IMR-90 (cell line): ENCODE data around the gene FSD1. TPM values are rescaled to one million over a fixed set of nuclear protein-coding genes. Genes with fewer than 3 reads are reported as not detected.

Experiments
- ATAC-seq: fragments of 200-7000 bp; cut with Tn5 transposase; 2 replicates; pipeline ENCODE4 v1.9.1; 2020; ENCODE audit warnings: low read depth, mild to moderate bottlenecking, moderate library complexity
- BruUV-seq: library from RNA; stranded (reverse); fragments of 400-500 nt; replicated peaks from 2 replicates; lab custom pipeline; 2021; lab: Mats Ljungman, UMichigan
- CTCF ChIA-PET: fragments of 300-600 bp; formaldehyde crosslinking; extraction: SDS; loops from one replicate; lab custom pipeline; 2021; ENCODE audit warnings: antibody characterized with exemption; lab: Yijun Ruan, JAX
- POLR2A ChIA-PET: fragments of 300-600 bp; sonication (Branson Sonifier 250); formaldehyde crosslinking; loops from one replicate; lab custom pipeline; 2022; ENCODE audit warnings: antibody characterized with exemption; ENCODE audit not compliant: unreplicated experiment; lab: Charles Lee
- DNase-seq: peaks from one replicate; pipeline ENCODE4 v3.0.0; 2013
- H2AFZ ChIP-seq: replicated peaks from 2 replicates; pipeline ENCODE3; 2013; ENCODE audit warnings: low read length, mild to moderate bottlenecking; ENCODE audit not compliant: poor library complexity
- H2AK5ac ChIP-seq: 2 replicates; pipeline ENCODE4 v1.6.1; 2013; ENCODE audit warnings: low read depth, low read length, inconsistent platforms
- H2AK9ac ChIP-seq: replicated peaks from 2 replicates; pipeline ENCODE3; 2013; ENCODE audit warnings: mild to moderate bottlenecking, low read depth, low read length, moderate library complexity; ENCODE audit not compliant: poor library complexity
- H2BK120ac ChIP-seq: 2 replicates; pipeline ENCODE4 v1.6.1; 2013; ENCODE audit warnings: low read depth, low read length, inconsistent platforms
- H2BK15ac ChIP-seq: 3 replicates; pipeline ENCODE4 v1.6.1; 2013; ENCODE audit warnings: low read depth, low read length, inconsistent platforms
- H2BK20ac ChIP-seq: 2 replicates; pipeline ENCODE4 v1.6.1; 2013; ENCODE audit warnings: low read depth, mild to moderate bottlenecking, inconsistent platforms, low read length, moderate library complexity
- H2BK5ac ChIP-seq: 2 replicates; pipeline ENCODE4 v1.6.1; 2013; ENCODE audit warnings: mild to moderate bottlenecking, low read depth, low read length, inconsistent platforms; ENCODE audit not compliant: poor library complexity, severe bottlenecking
- H3K14ac ChIP-seq: replicated peaks from 2 replicates; pipeline ENCODE4 v1.6.1; 2013; ENCODE audit warnings: low read depth, low read length, inconsistent platforms
- H3K18ac ChIP-seq: 2 replicates; pipeline ENCODE4 v1.6.1; 2013; ENCODE audit warnings: low read depth, low read length, control low read depth
- H3K23ac ChIP-seq: 2 replicates; pipeline ENCODE4 v1.6.1; 2013; ENCODE audit warnings: low read depth, low read length, inconsistent platforms
- H3K27ac ChIP-seq: 2 replicates; pipeline ENCODE4 v1.5.1; 2013; ENCODE audit warnings: mild to moderate bottlenecking, control low read depth, low read length; ENCODE audit not compliant: insufficient read depth
- H3K27me3 ChIP-seq: 2 replicates; pipeline ENCODE4 v1.6.1; 2013; ENCODE audit warnings: low read length; ENCODE audit not compliant: control insufficient read depth, insufficient read depth
- H3K36me3 ChIP-seq: 2 replicates; pipeline ENCODE4 v1.6.1; 2013; ENCODE audit warnings: low read length, mixed read lengths; ENCODE audit not compliant: control insufficient read depth, insufficient read depth
- H3K4ac ChIP-seq: 2 replicates; pipeline ENCODE4 v1.6.1; 2013; ENCODE audit warnings: low read depth, low read length, inconsistent platforms
- H3K4me1 ChIP-seq: 2 replicates; pipeline ENCODE4 v1.6.1; 2013; ENCODE audit warnings: low read length, mixed read lengths; ENCODE audit not compliant: control insufficient read depth, insufficient read depth
- H3K4me2 ChIP-seq: 2 replicates; pipeline ENCODE4 v1.6.1; 2013; ENCODE audit warnings: low read depth, mild to moderate bottlenecking, control low read depth, low read length, moderate library complexity
- H3K4me3 ChIP-seq: 2 replicates; pipeline ENCODE4 v1.5.1; 2013; ENCODE audit warnings: low read depth, mild to moderate bottlenecking, control low read depth, low read length, moderate library complexity; ENCODE audit not compliant: insufficient read depth
- H3K56ac ChIP-seq: 2 replicates; pipeline ENCODE4 v1.6.1; 2013; ENCODE audit warnings: low read length, inconsistent platforms; ENCODE audit not compliant: insufficient read depth; ENCODE audit errors: extremely low read depth
- H3K79me1 ChIP-seq, 2 experiments: 2 replicates each; pipeline ENCODE4 v1.6.1; 2013; ENCODE audit warnings: low read length in 2 of 2, inconsistent platforms in 1 of 2, low read depth in 1 of 2
- H3K9ac ChIP-seq: 2 replicates; pipeline ENCODE4 v1.6.1; 2013; ENCODE audit warnings: low read depth, low read length, control low read depth
- H3K9me1 ChIP-seq: 2 replicates; pipeline ENCODE4 v1.6.1; 2013; ENCODE audit warnings: low read length, inconsistent platforms; ENCODE audit not compliant: insufficient read depth
- H3K9me3 ChIP-seq: 2 replicates; pipeline ENCODE4 v1.6.1; 2013; ENCODE audit warnings: low read length; ENCODE audit not compliant: control insufficient read depth, insufficient read depth
- H4K20me1 ChIP-seq: 2 replicates; pipeline ENCODE4 v1.6.1; 2013; ENCODE audit warnings: low read length, inconsistent platforms; ENCODE audit not compliant: insufficient read depth
- H4K5ac ChIP-seq: 2 replicates; pipeline ENCODE4 v1.6.1; 2013; ENCODE audit warnings: mild to moderate bottlenecking, low read depth, low read length, control low read depth
- H4K8ac ChIP-seq, 2 experiments: 2 replicates each; pipeline ENCODE4 v1.6.1; 2013; ENCODE audit warnings: low read depth in 2 of 2, low read length in 2 of 2, control low read depth in 1 of 2, inconsistent platforms in 1 of 2
- H4K91ac ChIP-seq: 2 replicates; pipeline ENCODE4 v1.6.1; 2013; ENCODE audit warnings: low read depth, low read length, inconsistent platforms; ENCODE audit not compliant: insufficient read depth
- BHLHE40 ChIP-seq: fragments of 150-350 bp; IDR thresholded peaks from 2 replicates; pipeline ENCODE4 v1.6.1; 2016; ENCODE audit warnings: mild to moderate bottlenecking, low read depth, low read length
- CHD1 ChIP-seq: IDR thresholded peaks from 2 replicates; pipeline ENCODE4 v1.6.1; 2012; ENCODE audit warnings: low read depth, low read length, improper control_type of control experiment
- FOS ChIP-seq: fragments of 150-350 bp; IDR thresholded peaks from 2 replicates; pipeline ENCODE4 v1.6.1; 2016; ENCODE audit warnings: low read depth, low read length
- MAFK ChIP-seq: IDR thresholded peaks from 2 replicates; pipeline ENCODE4 v1.6.1; 2012; ENCODE audit warnings: low read depth, low read length, improper control_type of control experiment
- MAZ ChIP-seq: IDR thresholded peaks from 2 replicates; pipeline ENCODE4 v1.6.1; 2012; ENCODE audit warnings: low read depth, mild to moderate bottlenecking, low read length, improper control_type of control experiment, moderate library complexity, borderline replicate concordance
- NFE2L2 ChIP-seq: fragments of 150-350 bp; IDR thresholded peaks from 2 replicates; pipeline ENCODE4 v1.6.1; 2016; ENCODE audit warnings: low read depth, mild to moderate bottlenecking, low read length
- POLR2A ChIP-seq: IDR thresholded peaks from 2 replicates; pipeline ENCODE4 v1.6.1; 2012; ENCODE audit warnings: mild to moderate bottlenecking, low read depth, low read length
- RAD21 ChIP-seq: IDR thresholded peaks from 2 replicates; pipeline ENCODE4 v1.6.1; 2012; ENCODE audit warnings: low read length, improper control_type of control experiment
- RCOR1 ChIP-seq: IDR thresholded peaks from 2 replicates; pipeline ENCODE4 v1.6.1; 2012; ENCODE audit warnings: mild to moderate bottlenecking, low read length, improper control_type of control experiment; ENCODE audit not compliant: insufficient replicate concordance
- RFX5 ChIP-seq: IDR thresholded peaks from 2 replicates; pipeline ENCODE4 v1.8.0; 2012; ENCODE audit warnings: low read depth, mild to moderate bottlenecking, low read length, moderate library complexity
- SMC3 ChIP-seq: fragments of 150-350 bp; IDR thresholded peaks from 2 replicates; pipeline ENCODE4 v1.6.1; 2016; ENCODE audit warnings: low read depth, mild to moderate bottlenecking, antibody characterized with exemption, low read length, moderate library complexity
- USF2 ChIP-seq: fragments of 150-350 bp; IDR thresholded peaks from 2 replicates; pipeline ENCODE4 v1.6.1; 2017; ENCODE audit warnings: mild to moderate bottlenecking, antibody characterized with exemption, low read length, low read depth
- WGBS, 2 experiments: methylation state at CpG; one replicate each; pipeline versions ENCODE4 v1.1.5 to v1.1.7; 2013; ENCODE audit warnings: missing lambda C conversion rate in 2 of 2; ENCODE audit not compliant: insufficient read length in 1 of 2; ENCODE audit errors: extremely low coverage in 2 of 2; 5-methylcytosine and 5-hydroxymethylcytosine counted together
- dilution Hi-C: fragments of 300-500 bp; cut with HindIII; formaldehyde crosslinking; loops from one replicate; pipeline ENCODE4 v1.14.3; 2018; ENCODE audit warnings: low sequenced_read_pairs; ENCODE audit not compliant: unreplicated experiment
- in situ Hi-C: fragments of 300-500 bp; cut with MboI; formaldehyde crosslinking; loops from 3 replicates; pipeline ENCODE4 v1.14.3; 2019; ENCODE audit warnings: low sequenced_read_pairs, inconsistent platforms, mixed read lengths
- intact Hi-C: fragments of 100-400 bp; cut with micrococcal nuclease; formaldehyde crosslinking; loops from 2 replicates; pipeline ENCODE4 v1.10.0; 2022
- polyA plus RNA-seq, 3 experiments: library from polyadenylated mRNA; depleted of rRNA; stranded (reverse); fragments of >200 nt; gene quantifications; 2 replicates each; pipeline ENCODE4 v1.2.3, GENCODE V29; 2012; ENCODE audit warnings: low replicate concordance in 1 of 3
- total RNA-seq: library from RNA; depleted of rRNA; stranded (reverse); fragments of >200 nt; gene quantifications from 2 replicates; pipeline ENCODE4 v1.2.3, GENCODE V29; 2012
- TF ChIP-seq, protein P1 (sequence below): conservative IDR thresholded peaks from 2 replicates; pipeline ENCODE4 v1.5.1; 2012; ENCODE audit warnings: mild to moderate bottlenecking, low read depth, low read length, improper control_type of control experiment
- TF ChIP-seq, protein P2 (sequence below): fragments of 150-350 bp; IDR thresholded peaks from 2 replicates; pipeline ENCODE4 v1.6.1; 2016; ENCODE audit warnings: low read depth, mild to moderate bottlenecking, low read length, moderate library complexity, borderline replicate concordance

Gene FSD1
- total and polyA plus RNA-seq, 2 of the 4 experiments (the other 2 are of a cell fraction) = 17.4 to 24.4 TPM

DNA sequence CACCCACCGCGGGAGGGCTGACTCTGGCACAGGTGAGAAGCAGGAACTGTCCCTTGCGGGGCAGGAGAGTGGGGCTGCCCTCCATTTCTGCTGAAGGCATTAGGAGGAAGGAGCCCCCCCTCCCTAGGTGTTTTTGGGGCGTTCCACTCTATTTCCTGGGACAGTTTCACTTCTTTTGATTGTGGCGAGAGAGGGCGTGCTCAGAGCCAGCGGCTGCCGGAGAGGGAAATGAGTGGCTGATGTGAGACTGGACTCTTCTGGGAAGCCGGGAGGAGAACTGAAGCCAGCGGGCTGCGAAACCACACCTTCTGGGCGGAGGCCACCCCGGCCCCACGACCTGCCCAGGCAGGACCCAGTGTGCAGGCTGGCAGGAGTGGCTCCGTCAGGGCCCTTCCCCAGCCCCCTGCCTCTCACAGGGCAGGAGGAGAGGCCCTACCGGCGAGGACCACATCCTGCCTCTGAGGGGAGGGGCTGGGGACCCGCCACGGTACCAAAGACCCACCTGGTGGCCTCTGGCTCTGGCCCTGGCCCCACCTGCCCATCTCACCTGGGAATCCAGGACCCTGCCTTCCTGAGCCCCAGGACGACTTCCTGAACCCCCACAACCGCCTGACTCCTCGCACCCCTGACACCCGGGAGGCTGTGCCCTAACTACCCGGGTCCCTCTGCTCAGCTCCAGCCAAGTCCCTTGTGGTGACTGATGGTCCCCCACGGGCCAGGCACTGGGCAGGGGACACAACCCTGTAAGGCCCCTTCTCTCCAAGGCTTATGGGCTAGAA lies 64.9 kb downstream of the FSD1 start:
- Histone ChIP-seq H3K9ac (no peak overlapping the region), H3K14ac (peak overlapping the region; percentile 26; the same call in 1 of the 2 replicates), H2BK15ac (no peak overlapping the region), H3K4me2 (no peak overlapping the region), H3K36me3 (peaks cover 26% of the 10 kb centered on the region), H3K4me1 (peaks cover 32% of the 10 kb centered on the region), H2BK20ac (no peak overlapping the region), H3K18ac (no peak overlapping the region), H4K91ac (no peak overlapping the region; the same call in 1 of the 2 replicates), H3K4ac (peak overlapping the region; percentile 51), H4K5ac (no peak overlapping the region), H4K20me1 (peaks cover 42% of the 10 kb centered on the region), H2AK9ac (peak overlapping the region; percentile 88), H3K27ac (no peak overlapping the region; the same call in 1 of the 2 replicates), H3K9me1 (peaks cover 27% of the 10 kb centered on the region), H3K4me3 (no peak overlapping the region), H2BK5ac (peak overlapping the region; percentile 36), H2AFZ (no peak overlapping the region), H3K27me3 (no peaks in the 10 kb centered on the region), H3K56ac (no peak overlapping the region), H3K23ac (no peak overlapping the region), H3K9me3 (no peaks in the 10 kb centered on the region), H2AK5ac (0 out of 2 replicates have a peak overlapping the region, but pooled peaks have one; percentile 18), H3K79me1 (peaks cover 21 to 86% of the 10 kb centered on the region in 2 experiments; a peak in 3 of 4 replicates), H2BK120ac (no peak overlapping the region; the same call in 1 of the 2 replicates), H4K8ac (peak overlapping the region in 1 of 2 experiments; percentile 64; a peak in 2 of 4 replicates)
- ChIA-PET POLR2A (no interaction called here), CTCF (no interaction called here)
- 17% methylated on average over 1 of the region's 25 CpGs; no CpG with 5 or more reads in 1 of the 2 experiments for WGBS, 2 experiments
- no peak for DNase-seq
- TF ChIP-seq USF2 (no peak), MAFK (no peak), POLR2A (no peak), RCOR1 (no peak), MAZ (no peak), RFX5 (no peak), BHLHE40 (no peak), CHD1 (no peak), SMC3 (no peak), RAD21 (no peak), FOS (no peak), NFE2L2 (no peak)
- TF ChIP-seq, protein P1, sequence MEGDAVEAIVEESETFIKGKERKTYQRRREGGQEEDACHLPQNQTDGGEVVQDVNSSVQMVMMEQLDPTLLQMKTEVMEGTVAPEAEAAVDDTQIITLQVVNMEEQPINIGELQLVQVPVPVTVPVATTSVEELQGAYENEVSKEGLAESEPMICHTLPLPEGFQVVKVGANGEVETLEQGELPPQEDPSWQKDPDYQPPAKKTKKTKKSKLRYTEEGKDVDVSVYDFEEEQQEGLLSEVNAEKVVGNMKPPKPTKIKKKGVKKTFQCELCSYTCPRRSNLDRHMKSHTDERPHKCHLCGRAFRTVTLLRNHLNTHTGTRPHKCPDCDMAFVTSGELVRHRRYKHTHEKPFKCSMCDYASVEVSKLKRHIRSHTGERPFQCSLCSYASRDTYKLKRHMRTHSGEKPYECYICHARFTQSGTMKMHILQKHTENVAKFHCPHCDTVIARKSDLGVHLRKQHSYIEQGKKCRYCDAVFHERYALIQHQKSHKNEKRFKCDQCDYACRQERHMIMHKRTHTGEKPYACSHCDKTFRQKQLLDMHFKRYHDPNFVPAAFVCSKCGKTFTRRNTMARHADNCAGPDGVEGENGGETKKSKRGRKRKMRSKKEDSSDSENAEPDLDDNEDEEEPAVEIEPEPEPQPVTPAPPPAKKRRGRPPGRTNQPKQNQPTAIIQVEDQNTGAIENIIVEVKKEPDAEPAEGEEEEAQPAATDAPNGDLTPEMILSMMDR = no peak
- TF ChIP-seq, protein P2, sequence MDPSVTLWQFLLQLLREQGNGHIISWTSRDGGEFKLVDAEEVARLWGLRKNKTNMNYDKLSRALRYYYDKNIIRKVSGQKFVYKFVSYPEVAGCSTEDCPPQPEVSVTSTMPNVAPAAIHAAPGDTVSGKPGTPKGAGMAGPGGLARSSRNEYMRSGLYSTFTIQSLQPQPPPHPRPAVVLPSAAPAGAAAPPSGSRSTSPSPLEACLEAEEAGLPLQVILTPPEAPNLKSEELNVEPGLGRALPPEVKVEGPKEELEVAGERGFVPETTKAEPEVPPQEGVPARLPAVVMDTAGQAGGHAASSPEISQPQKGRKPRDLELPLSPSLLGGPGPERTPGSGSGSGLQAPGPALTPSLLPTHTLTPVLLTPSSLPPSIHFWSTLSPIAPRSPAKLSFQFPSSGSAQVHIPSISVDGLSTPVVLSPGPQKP = no peak
- ATAC-seq = no peak
- BruUV-seq = no TSS peak
- dilution Hi-C loops = no loop called here
- intact Hi-C loops = no loop called here
- in situ Hi-C loops = no loop called here
